ENCODE results near the gene HOXA9.

Gene HOXA9

GRCh38 chr7:27176962-27177794 lies 11.8 kb upstream of the HOXA9 start:
- ATAC-seq: no peak
- TF ChIP-seq ARNTL (CRISPR knock-in tag; IDR thresholded peaks at IDR 0.05; ENCODE audit: borderline replicate concordance, low read depth): no peak
- TF ChIP-seq ESRRG (CRISPR knock-in tag; IDR thresholded peaks at IDR 0.05): no peak
- TF ChIP-seq ZFP3 (CRISPR knock-in tag; IDR thresholded peaks at IDR 0.05): no peak
- TF ChIP-seq POU6F1 (CRISPR knock-in tag; IDR thresholded peaks at IDR 0.05; ENCODE audit: borderline replicate concordance, low read depth): no peak
- TF ChIP-seq PATZ1 (CRISPR knock-in tag; IDR thresholded peaks at IDR 0.05; ENCODE audit: borderline replicate concordance): no peak
- no peak for TF ChIP-seq ISL1 (CRISPR knock-in tag; IDR thresholded peaks at IDR 0.05)

DNA sequence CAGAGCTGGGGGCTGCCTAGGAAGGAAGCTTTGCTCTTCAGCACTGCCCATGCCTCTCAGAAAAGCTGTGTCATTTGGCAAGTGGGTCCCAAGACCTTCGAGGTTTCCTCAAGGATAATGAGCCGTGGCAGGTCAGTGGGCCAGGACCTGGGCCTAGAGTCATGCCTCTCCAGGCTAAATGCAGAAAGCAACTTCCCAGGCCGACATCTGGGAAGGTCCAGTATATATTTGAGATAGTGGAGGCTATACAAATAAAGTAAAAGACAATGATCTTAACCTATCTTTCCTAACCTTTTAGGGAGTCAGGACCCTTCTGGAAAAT lies 11.1 kb upstream of the HOXA9 start:
- no peak for ATAC-seq
- TF ChIP-seq POU6F1 (CRISPR knock-in tag; IDR thresholded peaks at IDR 0.05; ENCODE audit: borderline replicate concordance, low read depth) (no peak), CSDC2 (CRISPR knock-in tag; IDR thresholded peaks at IDR 0.05) (no peak), SNAI2 (CRISPR knock-in tag; IDR thresholded peaks at IDR 0.05) (no peak), PPARA (CRISPR knock-in tag; IDR thresholded peaks at IDR 0.05; ENCODE audit: borderline replicate concordance) (no peak), ZC3H10 (CRISPR knock-in tag; IDR thresholded peaks at IDR 0.05) (no peak), RARB (CRISPR knock-in tag; IDR thresholded peaks at IDR 0.05) (no peak), CREB5 (CRISPR knock-in tag; IDR thresholded peaks at IDR 0.05; ENCODE audit: low read depth) (no peak), OSR1 (CRISPR knock-in tag; IDR thresholded peaks at IDR 0.05) (no peak)
- TF ChIP-seq, protein P1, sequence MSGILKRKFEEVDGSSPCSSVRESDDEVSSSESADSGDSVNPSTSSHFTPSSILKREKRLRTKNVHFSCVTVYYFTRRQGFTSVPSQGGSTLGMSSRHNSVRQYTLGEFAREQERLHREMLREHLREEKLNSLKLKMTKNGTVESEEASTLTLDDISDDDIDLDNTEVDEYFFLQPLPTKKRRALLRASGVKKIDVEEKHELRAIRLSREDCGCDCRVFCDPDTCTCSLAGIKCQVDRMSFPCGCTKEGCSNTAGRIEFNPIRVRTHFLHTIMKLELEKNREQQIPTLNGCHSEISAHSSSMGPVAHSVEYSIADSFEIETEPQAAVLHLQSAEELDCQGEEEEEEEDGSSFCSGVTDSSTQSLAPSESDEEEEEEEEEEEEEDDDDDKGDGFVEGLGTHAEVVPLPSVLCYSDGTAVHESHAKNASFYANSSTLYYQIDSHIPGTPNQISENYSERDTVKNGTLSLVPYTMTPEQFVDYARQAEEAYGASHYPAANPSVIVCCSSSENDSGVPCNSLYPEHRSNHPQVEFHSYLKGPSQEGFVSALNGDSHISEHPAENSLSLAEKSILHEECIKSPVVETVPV (CRISPR knock-in tag; IDR thresholded peaks at IDR 0.05): no peak

DNA sequence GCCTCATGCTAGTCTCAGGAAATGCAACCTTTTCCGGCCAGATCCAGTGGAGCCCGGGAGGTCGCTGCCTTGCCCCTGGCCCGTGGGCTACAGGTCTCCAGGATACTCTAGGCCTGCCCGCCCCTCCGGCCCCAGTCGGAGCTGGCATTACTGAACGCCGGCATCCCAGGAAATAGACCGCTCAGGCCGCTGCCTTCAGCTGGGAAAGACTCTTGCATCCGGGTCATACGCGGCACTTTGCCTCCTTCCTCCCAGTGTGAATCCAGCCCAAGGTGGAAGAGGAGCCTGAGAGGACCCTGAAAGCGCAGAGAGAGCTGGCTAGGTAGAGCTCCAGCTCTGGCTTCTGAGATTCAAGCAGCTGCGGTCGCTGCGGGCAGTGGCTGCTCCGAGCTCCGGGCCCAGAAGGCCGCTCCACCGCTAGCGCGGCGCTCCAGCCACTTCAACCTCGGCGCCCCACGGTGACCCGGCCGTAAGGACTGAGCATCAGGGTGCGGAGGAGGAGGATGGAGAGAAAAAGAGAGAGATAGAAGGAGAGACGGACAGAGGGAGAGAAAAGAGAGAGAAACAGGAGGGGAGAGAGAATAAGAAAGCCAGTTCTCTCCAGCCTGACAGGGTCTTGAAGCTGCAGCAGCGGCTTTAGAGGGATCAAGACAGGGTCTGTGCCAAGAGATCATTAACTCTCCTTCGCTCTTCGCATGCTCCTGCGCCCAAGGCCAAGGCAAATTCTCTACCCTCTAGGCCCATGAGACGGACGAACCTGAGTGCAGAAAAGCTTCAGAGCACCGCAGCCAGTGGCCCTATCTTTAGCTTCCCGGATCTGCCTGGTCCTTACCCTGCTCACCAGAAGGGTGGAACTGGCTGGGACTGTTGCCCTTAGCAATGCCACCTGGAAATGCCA lies 10.5 kb upstream of the HOXA9 start:
- peak; percentile 9; the same call in 1 of the 3 replicates for ATAC-seq

More for the DNA sequence above, 10.5 kb upstream of the HOXA9 start:
- TF ChIP-seq ARNTL (CRISPR knock-in tag; IDR thresholded peaks at IDR 0.05; ENCODE audit: borderline replicate concordance, low read depth) (no peak), POU6F1 (CRISPR knock-in tag; IDR thresholded peaks at IDR 0.05; ENCODE audit: borderline replicate concordance, low read depth) (no peak), RARB (CRISPR knock-in tag; IDR thresholded peaks at IDR 0.05) (no peak), ZC3H10 (CRISPR knock-in tag; IDR thresholded peaks at IDR 0.05) (no peak), ZFP3 (CRISPR knock-in tag; IDR thresholded peaks at IDR 0.05) (no peak)
